GM03348 (cell line): ENCODE measurements around the gene DNM3.

Source experiments
- DNase-seq: peaks from one replicate; pipeline ENCODE4 v3.0.0; 2012; ENCODE audit warnings: low spot score

DNM3 gene

DNA sequence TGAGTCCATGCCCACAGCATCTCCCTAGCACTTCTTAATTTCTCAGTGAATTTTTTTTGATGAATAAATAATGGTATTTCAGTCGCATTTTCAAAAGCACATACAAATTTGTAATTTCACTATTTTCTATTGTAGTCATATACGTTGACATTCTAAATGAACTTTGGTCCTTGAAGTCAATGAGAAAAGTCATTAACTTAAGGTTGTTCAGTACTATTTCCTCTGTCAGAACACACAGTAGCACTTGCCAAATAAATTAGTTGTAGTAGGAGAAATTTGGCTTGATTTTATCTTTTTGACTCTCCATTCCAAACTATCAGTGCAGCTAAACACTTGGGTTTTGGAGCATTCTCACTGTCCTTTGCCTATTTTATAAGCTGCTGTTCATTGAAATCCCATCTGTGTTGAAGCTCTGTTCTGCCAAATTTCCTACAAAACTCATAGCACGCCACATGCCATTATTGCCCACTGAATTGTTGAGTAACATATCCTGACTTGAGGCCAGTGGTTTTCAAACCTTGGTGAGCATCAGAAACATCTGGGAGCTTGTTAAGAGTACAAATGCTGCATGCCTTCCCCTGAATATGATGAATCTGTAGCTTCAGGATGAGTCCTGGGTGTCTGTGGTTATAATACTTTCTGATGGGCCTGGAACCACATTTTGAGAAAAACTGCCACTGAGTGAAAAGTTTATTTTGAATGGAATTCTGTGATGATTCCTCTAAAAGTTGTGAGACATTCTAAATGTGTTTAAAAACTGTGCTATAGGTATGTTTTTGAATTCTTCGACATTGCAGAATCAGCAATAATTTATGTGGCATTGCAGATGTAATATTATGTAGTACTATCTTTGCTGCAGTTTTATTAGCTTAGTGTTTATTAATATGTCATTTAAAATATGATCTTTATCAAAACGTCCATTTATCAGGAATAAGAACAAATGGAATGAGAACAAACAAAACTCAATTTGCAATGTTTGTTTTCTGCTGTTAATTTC lies 78.9 kb downstream of the DNM3 start:
- DNase-seq: peak; percentile 30

- DNase-seq: no peak
Measured at GRCh38 chr1:171922999-171923398, 81.7 kb downstream of the DNM3 start.

GRCh38 chr1:171929121-171929520 lies 87.8 kb downstream of the DNM3 start:
- DNase-seq: no peak

- no peak for DNase-seq
Measured at GRCh38 chr1:171931752-171932151, 90.5 kb downstream of the DNM3 start.

DNA sequence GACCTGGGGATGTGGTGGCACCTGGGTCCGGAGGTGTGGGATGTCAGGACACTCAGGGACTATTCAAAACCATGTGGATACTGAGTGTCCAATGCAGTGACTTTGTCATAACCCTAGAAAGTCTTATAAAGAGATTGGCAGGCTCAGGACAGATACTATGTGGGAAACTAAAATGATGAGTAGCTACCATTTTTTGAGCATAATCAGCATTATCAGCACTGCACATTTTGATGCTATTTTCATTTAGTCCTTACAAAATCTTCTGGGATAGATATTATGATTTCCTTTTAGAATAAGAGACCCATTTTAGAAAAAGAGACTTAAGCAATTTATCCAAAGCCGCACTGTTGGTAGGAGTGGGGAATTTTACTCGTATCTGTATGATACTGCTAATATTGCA lies 93.4 kb downstream of the DNM3 start:
- no peak for DNase-seq

GRCh38 chr1:171935086-171935485 lies 93.8 kb downstream of the DNM3 start:
- no peak for DNase-seq

DNA sequence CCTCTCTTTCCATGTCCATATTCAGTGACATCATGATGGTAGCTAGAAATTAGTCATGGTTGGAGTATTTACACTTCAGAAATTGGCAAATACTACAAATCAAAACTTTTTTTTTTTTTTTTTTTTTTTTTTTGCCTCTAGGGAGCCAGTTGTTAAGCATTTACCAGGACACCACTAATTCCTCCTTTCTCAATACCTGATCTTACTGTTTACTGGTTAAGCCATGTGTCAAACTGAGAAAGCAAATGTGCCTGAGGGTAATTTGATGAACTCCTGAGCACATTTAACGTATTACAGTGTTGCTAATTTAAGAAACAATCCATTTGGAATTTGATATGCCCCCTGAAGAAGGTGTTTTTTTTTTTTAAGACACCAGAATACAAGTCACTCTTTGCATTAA lies 94.4 kb downstream of the DNM3 start:
- DNase-seq: no peak

DNA sequence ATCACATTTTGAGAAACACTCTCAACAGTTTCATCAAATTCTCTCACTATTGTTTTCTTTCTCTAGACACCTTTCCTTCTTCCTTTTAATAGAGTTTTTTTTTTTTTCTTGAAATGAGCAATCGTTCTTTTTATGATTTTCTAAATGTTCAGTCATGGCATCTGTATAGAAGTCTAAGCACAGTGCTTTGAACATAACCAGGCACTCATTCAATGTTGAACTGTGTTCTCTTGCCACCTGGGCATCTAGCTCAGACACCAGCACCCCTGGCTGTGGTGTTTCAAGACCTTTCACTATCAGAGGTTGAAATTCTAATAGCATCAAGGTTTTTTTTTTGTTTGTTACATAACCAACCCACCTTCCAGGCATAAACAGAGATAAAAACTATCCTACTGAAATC lies 96.6 kb downstream of the DNM3 start:
- no peak for DNase-seq

DNA sequence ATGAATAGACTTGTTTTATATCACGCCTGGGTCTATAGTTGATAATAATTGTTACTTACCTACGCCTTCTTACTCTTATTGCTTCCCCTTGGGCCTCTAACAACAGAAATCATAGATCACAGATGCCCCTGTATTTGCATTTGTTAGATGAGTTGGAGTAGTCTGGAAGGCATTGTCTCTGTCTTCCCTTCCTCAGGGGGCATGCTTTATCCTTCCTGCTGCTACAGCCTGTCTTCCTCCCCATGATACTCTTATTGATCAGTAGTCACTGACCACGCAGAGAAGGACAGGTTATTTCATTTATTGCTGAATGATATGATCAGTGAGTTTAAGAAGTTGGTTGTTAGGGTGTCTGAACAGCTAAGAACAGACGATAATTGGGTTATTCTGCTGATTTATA lies 98.4 kb downstream of the DNM3 start:
- no peak for DNase-seq

DNA sequence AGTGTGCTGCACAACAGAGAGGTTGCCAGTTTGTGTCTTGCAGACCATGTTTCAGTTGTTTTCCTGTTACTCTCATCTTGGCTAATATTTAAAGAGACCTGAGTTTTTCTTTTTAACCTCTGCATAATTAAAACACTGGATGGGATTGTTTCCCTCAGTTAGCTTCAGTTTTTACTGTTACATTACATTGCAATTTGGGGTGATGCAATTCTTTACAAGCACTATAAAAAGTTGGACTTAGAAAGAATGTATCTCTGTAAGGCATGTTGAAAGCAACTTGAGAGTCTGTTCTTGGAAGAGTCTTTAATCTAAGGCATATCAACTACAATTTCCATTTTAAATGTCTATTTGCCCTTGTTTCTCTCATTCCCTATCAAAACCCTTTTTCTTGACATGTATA lies 99.1 kb downstream of the DNM3 start:
- DNase-seq: peak; percentile 29

GRCh38 chr1:171941920-171942319 lies 100.6 kb downstream of the DNM3 start:
- no peak for DNase-seq

- no peak for DNase-seq
Measured at GRCh38 chr1:171943973-171944561, 102.8 kb downstream of the DNM3 start.

DNA sequence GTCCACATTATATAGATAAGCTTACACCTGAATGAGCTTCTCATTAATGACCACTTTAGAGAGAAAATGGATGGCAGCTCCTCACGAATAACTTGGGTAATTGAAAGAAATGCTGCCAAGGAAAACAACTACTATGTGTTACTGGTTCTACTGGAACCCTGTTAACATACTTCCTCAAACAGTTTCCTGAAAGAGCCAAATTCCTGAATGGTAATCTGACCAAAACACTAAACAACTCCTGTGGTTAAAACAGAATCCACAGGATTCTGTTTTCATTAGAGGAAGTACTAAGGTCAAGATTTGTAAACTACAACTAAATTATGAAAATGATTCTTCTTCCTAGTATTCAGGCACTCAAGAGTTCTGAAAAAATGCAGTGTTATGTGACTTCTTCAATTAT lies 107.2 kb downstream of the DNM3 start:
- DNase-seq: peak; percentile 48

GRCh38 chr1:171949316-171949715 lies 108.0 kb downstream of the DNM3 start:
- no peak for DNase-seq

GRCh38 chr1:171953835-171954234 lies 112.5 kb downstream of the DNM3 start:
- DNase-seq: no peak

DNA sequence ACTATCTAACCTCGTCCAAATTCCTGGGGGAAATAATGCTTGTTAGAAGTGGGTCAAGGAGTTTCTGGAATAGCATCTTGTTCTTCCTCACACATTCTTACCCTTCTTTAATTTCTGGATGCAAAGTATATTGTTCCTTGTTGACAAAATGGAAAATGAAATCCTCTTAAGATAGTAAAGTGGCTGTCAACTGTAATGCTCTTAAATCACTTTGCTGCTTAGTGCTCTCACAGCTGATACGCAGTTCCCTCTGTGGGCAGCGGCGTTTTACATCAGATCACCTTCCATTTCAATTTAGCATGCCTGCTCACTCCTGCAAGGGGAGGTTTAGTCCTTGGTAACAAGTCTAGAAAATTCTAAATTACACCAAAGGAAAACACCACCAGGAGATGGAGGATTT lies 113.1 kb downstream of the DNM3 start:
- no peak for DNase-seq

GRCh38 chr1:171961861-171962260 lies 120.6 kb downstream of the DNM3 start:
- DNase-seq: no peak

GRCh38 chr1:171963762-171964161 lies 122.5 kb downstream of the DNM3 start:
- no peak for DNase-seq

- DNase-seq: peak; percentile 11
Measured at GRCh38 chr1:171965777-171966176, 124.5 kb downstream of the DNM3 start.

- no peak for DNase-seq
Measured at GRCh38 chr1:171966426-171967220, 125.3 kb downstream of the DNM3 start.

GRCh38 chr1:171969226-171969625 lies 127.9 kb downstream of the DNM3 start:
- DNase-seq: no peak

DNA sequence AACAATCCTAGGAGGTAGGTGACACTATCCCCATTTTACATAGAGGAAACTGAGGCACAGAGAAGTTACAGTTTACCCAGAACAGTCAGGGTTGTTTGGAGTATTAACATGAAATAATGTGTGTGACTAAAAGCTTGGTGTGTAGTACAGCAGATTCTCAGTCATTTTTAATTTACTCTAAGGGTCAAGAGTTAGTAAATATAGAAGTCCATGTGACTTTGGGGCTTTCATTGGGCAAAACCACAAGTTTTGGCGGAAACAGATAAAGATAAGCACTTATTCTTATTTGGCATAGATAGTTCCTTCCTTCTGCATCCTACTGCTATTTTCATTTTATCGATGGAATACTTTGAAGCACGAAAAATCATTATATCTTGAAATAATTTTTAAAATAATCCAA lies 128.5 kb downstream of the DNM3 start:
- DNase-seq: no peak

GRCh38 chr1:171972846-171973245 lies 131.5 kb downstream of the DNM3 start:
- DNase-seq: no peak
